ENCODE measurements around the gene NMRAL1. TPM values are rescaled to one million over a fixed set of nuclear protein-coding genes. Genes with fewer than 3 reads are reported as not detected.

Gene NMRAL1
- 41.4 to 49.9 TPM (median 44.9 TPM) in 5 replicates for total RNA-seq (2022; extraction: Qiagen RNA extraction; ENCODE audit: low read depth)

GRCh38 chr16:4474192-4474961, at the start of gene NMRAL1:
NMRAL1 (minus strand) TSS chr16:4474625; CDS start chr16:4474132, 493 bp downstream.

GRCh38 chr16:4475880-4476788, 1.7 kb upstream of the NMRAL1 start, which contains the start of gene HMOX2:
HMOX2 (plus strand) TSS chr16:4476398; CDS start chr16:4505525, 29,127 bp downstream.

GRCh38 chr16:4425378-4426020, 48.9 kb downstream of the NMRAL1 start, which contains the start of gene DNAJA3:
DNAJA3 (plus strand) TSS chr16:4425868; CDS start chr16:4425882, 14 bp downstream.

GRCh38 chr16:4416200-4417032, 58.0 kb downstream of the NMRAL1 start, which contains the start of gene CORO7:
CORO7 (minus strand) TSS chr16:4416596; CDS start chr16:4416518, 78 bp downstream.

Other genes with a start within 250 kb of the NMRAL1 start
- gene SRL, start 232.5 kb downstream of the NMRAL1 start, total RNA-seq (2022; extraction: Qiagen RNA extraction; ENCODE audit: low read depth), result 0.03 TPM in 1 of 5 replicates, not detected in the others
- 20.8 to 24.5 TPM (median 22.1 TPM) in 5 replicates for gene TFAP4, start 201.6 kb downstream of the NMRAL1 start, total RNA-seq (2022; extraction: Qiagen RNA extraction; ENCODE audit: low read depth)
- gene GLIS2, start 158.6 kb downstream of the NMRAL1 start, total RNA-seq (2022; extraction: Qiagen RNA extraction; ENCODE audit: low read depth), result 26.2 to 34.2 TPM (median 31.1 TPM) in 5 replicates
- gene PAM16, start 123.3 kb downstream of the NMRAL1 start, total RNA-seq (2022; extraction: Qiagen RNA extraction; ENCODE audit: low read depth), result 60.7 to 78.1 TPM (median 72.7 TPM) in 5 replicates
- gene VASN, start 102.8 kb downstream of the NMRAL1 start, total RNA-seq (2022; extraction: Qiagen RNA extraction; ENCODE audit: low read depth), result 7.7 to 9.4 TPM (median 8.3 TPM) in 5 replicates
- 13.8 to 15.7 TPM (median 14.8 TPM) in 5 replicates for gene CORO7, start 58.0 kb downstream of the NMRAL1 start, total RNA-seq (2022; extraction: Qiagen RNA extraction; ENCODE audit: low read depth)
- gene DNAJA3, start 48.8 kb downstream of the NMRAL1 start, total RNA-seq (2022; extraction: Qiagen RNA extraction; ENCODE audit: low read depth), result 60.7 to 81.7 TPM (median 78.2 TPM) in 5 replicates
- gene HMOX2, start 1.8 kb upstream of the NMRAL1 start, total RNA-seq (2022; extraction: Qiagen RNA extraction; ENCODE audit: low read depth), result 51.0 to 60.9 TPM (median 56.8 TPM) in 5 replicates
- gene CDIP1, start 64.1 kb upstream of the NMRAL1 start, total RNA-seq (2022; extraction: Qiagen RNA extraction; ENCODE audit: low read depth), result 8.0 to 12.2 TPM (median 10.7 TPM) in 5 replicates
- not detected in 5 replicates for gene C16orf96, start 81.7 kb upstream of the NMRAL1 start, total RNA-seq (2022; extraction: Qiagen RNA extraction; ENCODE audit: low read depth)
- gene UBALD1, start 140.3 kb upstream of the NMRAL1 start, total RNA-seq (2022; extraction: Qiagen RNA extraction; ENCODE audit: low read depth), result 38.6 to 62.1 TPM (median 52.4 TPM) in 5 replicates
- 36.8 to 44.4 TPM (median 39.7 TPM) in 5 replicates for gene MGRN1, start 150.2 kb upstream of the NMRAL1 start, total RNA-seq (2022; extraction: Qiagen RNA extraction; ENCODE audit: low read depth)
- gene NUDT16L1, start 218.9 kb upstream of the NMRAL1 start, total RNA-seq (2022; extraction: Qiagen RNA extraction; ENCODE audit: low read depth), result 17.3 to 25.8 TPM (median 22.0 TPM) in 5 replicates

All from A549 treated with DMSO at 1 μM for 4 hours (cell line).